ENCODE data around the gene TSPAN2.

Gene TSPAN2

GRCh38 chr1:115089420-115090185, at the start of gene TSPAN2:
Gene TSPAN2, minus strand, starts transcription at chr1:115089503. Its CDS starts 71 bp downstream, at chr1:115089432.
- ATAC-seq, result peak; percentile 85
- TF ChIP-seq SNAI2 (CRISPR knock-in tag; IDR thresholded peaks at IDR 0.05) (no peak), CREB5 (CRISPR knock-in tag; IDR thresholded peaks at IDR 0.05; ENCODE audit: low read depth) (no peak), TCF4 (CRISPR knock-in tag; IDR thresholded peaks at IDR 0.05; ENCODE audit: borderline replicate concordance) (no peak), RARB (CRISPR knock-in tag; IDR thresholded peaks at IDR 0.05) (no peak), CSDC2 (CRISPR knock-in tag; IDR thresholded peaks at IDR 0.05) (no peak), ZNF8 (CRISPR knock-in tag; IDR thresholded peaks at IDR 0.05) (no peak), BACH2 (CRISPR knock-in tag; IDR thresholded peaks at IDR 0.05; ENCODE audit: borderline replicate concordance) (no peak), TSHZ2 (CRISPR knock-in tag; IDR thresholded peaks at IDR 0.05) (no peak), PPARA (CRISPR knock-in tag; IDR thresholded peaks at IDR 0.05; ENCODE audit: borderline replicate concordance) (no peak), ZNF70 (CRISPR knock-in tag; IDR thresholded peaks at IDR 0.05) (no peak)

GRCh38 chr1:115138973-115139372, 49.7 kb upstream of the TSPAN2 start:
- ATAC-seq, result peak; percentile 95
- TF ChIP-seq ZNF8 (CRISPR knock-in tag; IDR thresholded peaks at IDR 0.05) (no peak), ZC3H10 (CRISPR knock-in tag; IDR thresholded peaks at IDR 0.05) (no peak), ARNTL (CRISPR knock-in tag; IDR thresholded peaks at IDR 0.05; ENCODE audit: borderline replicate concordance, low read depth) (no peak), POU6F1 (CRISPR knock-in tag; IDR thresholded peaks at IDR 0.05; ENCODE audit: borderline replicate concordance, low read depth) (0 out of 2 replicates have a peak, but pooled peaks have one; percentile 49), ZFP3 (CRISPR knock-in tag; IDR thresholded peaks at IDR 0.05) (peak; percentile 62; the same call in 1 of the 2 replicates), PATZ1 (CRISPR knock-in tag; IDR thresholded peaks at IDR 0.05; ENCODE audit: borderline replicate concordance) (no peak), CSDC2 (CRISPR knock-in tag; IDR thresholded peaks at IDR 0.05) (no peak), GLIS3 (CRISPR knock-in tag; IDR thresholded peaks at IDR 0.05) (no peak), BACH2 (CRISPR knock-in tag; IDR thresholded peaks at IDR 0.05; ENCODE audit: borderline replicate concordance) (no peak), RARB (CRISPR knock-in tag; IDR thresholded peaks at IDR 0.05) (no peak), TSHZ2 (CRISPR knock-in tag; IDR thresholded peaks at IDR 0.05) (peak; percentile 44; the same call in 1 of the 2 replicates), PPARA (CRISPR knock-in tag; IDR thresholded peaks at IDR 0.05; ENCODE audit: borderline replicate concordance) (no peak)

GRCh38 chr1:115138271-115138670, 49.0 kb upstream of the TSPAN2 start:
- no peak for ATAC-seq
- TF ChIP-seq ZC3H10 (CRISPR knock-in tag; IDR thresholded peaks at IDR 0.05) (no peak), ZNF565 (CRISPR knock-in tag; conservative IDR thresholded peaks at IDR 0.05; ENCODE audit: low read depth) (no peak), ZNF8 (CRISPR knock-in tag; IDR thresholded peaks at IDR 0.05) (no peak), CSDC2 (CRISPR knock-in tag; IDR thresholded peaks at IDR 0.05) (no peak), CSRNP3 (CRISPR knock-in tag; IDR thresholded peaks at IDR 0.05) (no peak), GLIS3 (CRISPR knock-in tag; IDR thresholded peaks at IDR 0.05) (no peak), ZNF70 (CRISPR knock-in tag; IDR thresholded peaks at IDR 0.05) (no peak), POU6F1 (CRISPR knock-in tag; IDR thresholded peaks at IDR 0.05; ENCODE audit: borderline replicate concordance, low read depth) (no peak)
